K562 (cell line): ENCODE measurements around the gene PI4K2A. TPM values are rescaled to one million over a fixed set of nuclear protein-coding genes. Genes with fewer than 3 reads are reported as not detected.
A peak's percentile ranks its signal among the peaks of the same experiment; 100 is the strongest.

ENCODE experiments used
- ARID1B ChIP-seq: fragments of 450-650 bp; IDR thresholded peaks from 2 replicates; pipeline ENCODE4 v1.6.1; 2016; ENCODE audit warnings: antibody characterized with exemption, mild to moderate bottlenecking, inconsistent platforms
- ATF2 ChIP-seq: sonication (generic); formaldehyde crosslinking; IDR thresholded peaks from 2 replicates; pipeline ENCODE4 v1.8.1; 2022; ENCODE audit warnings: missing genetic modification reagents
- C11orf30 ChIP-seq: fragments of 450-650 bp; IDR thresholded peaks from 2 replicates; pipeline ENCODE4 v1.6.1; 2016; ENCODE audit warnings: low read depth, mild to moderate bottlenecking
- CLOCK ChIP-seq: fragments of 250-450 bp; sonication (Bioruptor Pico); IDR thresholded peaks from 2 replicates; pipeline ENCODE4 v1.4.0; 2020; ENCODE audit warnings: mild to moderate bottlenecking, moderate library complexity, borderline replicate concordance
- ETV6 ChIP-seq, 3 experiments: fragments of 150-350 bp in 1 of 3; sonication (generic) in 1 of 3; formaldehyde crosslinking in 1 of 3; IDR thresholded peaks; 2 replicates each; pipeline versions ENCODE4 v1.6.1 to v1.8.0; 2014 to 2022; ENCODE audit warnings: borderline replicate concordance in 2 of 3, low read depth in 2 of 3, antibody characterized with exemption in 1 of 3, low read length in 1 of 3, mild to moderate bottlenecking in 1 of 3, missing genetic modification reagents in 1 of 3
- FOSL1 ChIP-seq: fragments of 200-800 bp; sonication (Bioruptor generic); conservative IDR thresholded peaks from 2 replicates; pipeline ENCODE4 v1.6.1; 2016; ENCODE audit warnings: missing genetic modification characterization, missing compliant biosample characterization
- RFX5 ChIP-seq: IDR thresholded peaks from 2 replicates; pipeline ENCODE4 v1.6.1; 2011; ENCODE audit warnings: low read depth, mild to moderate bottlenecking, improper control_type of control experiment, low read length
- TAF9B ChIP-seq: fragments of 450-650 bp; IDR thresholded peaks from 2 replicates; pipeline ENCODE4 v1.6.1; 2018; ENCODE audit warnings: mild to moderate bottlenecking; ENCODE audit not compliant: partially characterized antibody
- TRIM25 ChIP-seq: fragments of 450-650 bp; IDR thresholded peaks from 2 replicates; pipeline ENCODE4 v1.7.0; 2016; ENCODE audit warnings: borderline replicate concordance
- UBTF ChIP-seq, 2 experiments: IDR thresholded peaks; 2 replicates each; pipeline ENCODE4 v1.6.1; 2012; ENCODE audit warnings: improper control_type of control experiment in 2 of 2, low read depth in 2 of 2, low read length in 2 of 2, borderline replicate concordance in 1 of 2
- ZNF274 ChIP-seq: IDR thresholded peaks from 2 replicates; pipeline ENCODE4 v1.6.1; 2011; ENCODE audit warnings: low read depth, mild to moderate bottlenecking, low read length, moderate library complexity, borderline replicate concordance
- ZNF444 ChIP-seq: fragments of 250-450 bp; sonication (Bioruptor Pico); IDR thresholded peaks from 2 replicates; pipeline ENCODE4 v1.4.0; 2020; ENCODE audit warnings: mild to moderate bottlenecking, moderate library complexity
- ZNF551 ChIP-seq: fragments of 250-450 bp; sonication (Bioruptor Pico); IDR thresholded peaks from 2 replicates; pipeline ENCODE4 v1.5.0; 2021; ENCODE audit warnings: mild to moderate bottlenecking, moderate library complexity
- ZNF644 ChIP-seq: fragments of 200-800 bp; sonication (Bioruptor generic); IDR thresholded peaks from 2 replicates; pipeline ENCODE4 v1.6.1; 2016; ENCODE audit warnings: low read depth, missing genetic modification characterization, missing compliant biosample characterization
- ZNF740 ChIP-seq, 3 experiments: fragments of 200-800 bp in 1 of 3; sonication (Bioruptor generic) in 1 of 3; sonication (generic) in 1 of 3; formaldehyde crosslinking in 1 of 3; IDR thresholded peaks; 2 replicates each; pipeline versions ENCODE4 v1.6.1 to v1.8.0; 2016 to 2022; ENCODE audit warnings: mild to moderate bottlenecking in 2 of 3, missing compliant biosample characterization in 2 of 3, missing genetic modification characterization in 2 of 3, missing genetic modification reagents in 1 of 3
- polyA plus RNA-seq, 8 experiments: library from polyadenylated mRNA; depleted of rRNA in 4 of 8; stranded (reverse) in 5 of 8; unstranded in 3 of 8; fragments of >200 nt; fragmentation: Nextera tagmentation in 2 of 8; fragmentation: Illumina TruSeq in 1 of 8; extraction: Ambion mirVana in 2 of 8; extraction: Trizol in 1 of 8; gene quantifications; 2 replicates each; pipeline versions ENCODE4 v1.2.1 to v1.2.3, GENCODE V29; 2011 to 2014; ENCODE audit warnings: inconsistent platforms in 1 of 8, missing spikeins in 1 of 8
- total RNA-seq, 7 experiments: library from RNA; depleted of rRNA in 6 of 7; stranded (reverse); fragments of >200 nt in 6 of 7; fragmentation: Illumina TruSeq in 2 of 7; extraction: Trizol in 2 of 7; gene quantifications; 2 replicates each; pipeline versions ENCODE4 v1.2.1 to v1.2.3, GENCODE V29; 2011 to 2021; ENCODE audit warnings: low replicate concordance in 1 of 7

The PI4K2A gene
- total and polyA plus RNA-seq, 9 of the 15 experiments (the other 6 are each of a cell fraction or from before 2014, with no cell fraction given): 4.4 to 28.4 (median 16.5) TPM

GRCh38 chr10:97596101-97597082 lies 44.1 kb upstream of the PI4K2A start (continued):
- TF ChIP-seq ETV6 (IDR thresholded peaks at IDR 0.05; ENCODE audit: borderline replicate concordance in 1 of 2, low read depth in 2 of 2, low read length in 1 of 2) (no peak), ETV6 (CRISPR knock-in tag; IDR thresholded peaks at IDR 0.05; ENCODE audit: borderline replicate concordance) (no peak), ZNF740 (CRISPR knock-in tag; IDR thresholded peaks at IDR 0.05) (no peak), ZNF740 (tag; IDR thresholded peaks at IDR 0.05) (no peak), ATF2 (no peak), TAF9B (no peak), FOSL1 (peak; percentile 66), CLOCK (CRISPR knock-in tag) (no peak), TRIM25 (no peak), ZNF444 (no peak), ZNF274 (no peak), ZNF551 (CRISPR knock-in tag) (no peak), C11orf30 (no peak), ARID1B (peak; percentile 37; the same call in 1 of the 2 replicates), RFX5 (no peak), ZNF644 (no peak), UBTF (IDR thresholded peaks at IDR 0.05; ENCODE audit: borderline replicate concordance in 1 of 2, low read depth in 2 of 2, low read length in 2 of 2) (no peak)
